GM23338 (cell line): ENCODE data around the gene TMEM33. TPM values are rescaled to one million over a fixed set of nuclear protein-coding genes. Genes with fewer than 3 reads are reported as not detected.
A peak's percentile ranks its signal among the peaks of the same experiment; 100 is the strongest.

Experiments used
- ATAC-seq: fragments of 200-7000 bp; cut with Tn5 transposase; 3 replicates; pipeline ENCODE4 v1.9.1; 2020
- DNase-seq: peaks from one replicate; pipeline ENCODE4 v3.0.0-alpha.2; 2015; ENCODE audit warnings: low spot score
- H2AFZ ChIP-seq: fragments of 200-600 bp; sonication (generic); 2 replicates; pipeline ENCODE4 v1.8.0; 2016; ENCODE audit warnings: antibody characterized with exemption, mild to moderate bottlenecking, moderate library complexity
- H3F3A ChIP-seq: fragments of 200-600 bp; sonication (generic); replicated peaks from 2 replicates; pipeline ENCODE4 v1.8.0; 2017; ENCODE audit warnings: antibody characterized with exemption, mixed run types, low read depth
- H3K27ac ChIP-seq: fragments of 200-600 bp; sonication (generic); 2 replicates; pipeline ENCODE4 v1.6.1; 2016; ENCODE audit warnings: low read depth
- H3K27me3 ChIP-seq: fragments of 200-600 bp; sonication (generic); 2 replicates; pipeline ENCODE4 v1.8.0; 2016; ENCODE audit warnings: mild to moderate bottlenecking, mixed run types, moderate library complexity; ENCODE audit not compliant: insufficient read depth
- H3K36me3 ChIP-seq: fragments of 200-600 bp; sonication (generic); 2 replicates; pipeline ENCODE4 v1.8.0; 2016; ENCODE audit warnings: mild to moderate bottlenecking; ENCODE audit not compliant: insufficient read depth
- H3K4me1 ChIP-seq: fragments of 200-600 bp; sonication (generic); 2 replicates; pipeline ENCODE4 v1.8.0; 2016; ENCODE audit warnings: mild to moderate bottlenecking, moderate library complexity; ENCODE audit not compliant: insufficient read depth
- H3K4me2 ChIP-seq: fragments of 200-600 bp; sonication (generic); 2 replicates; pipeline ENCODE4 v1.7.1; 2017; ENCODE audit warnings: mixed run types
- H3K4me3 ChIP-seq: fragments of 200-600 bp; sonication (generic); 2 replicates; pipeline ENCODE4 v1.6.1; 2016; ENCODE audit warnings: mixed run types
- H3K79me2 ChIP-seq: fragments of 200-600 bp; sonication (generic); replicated peaks from 2 replicates; pipeline ENCODE4 v1.8.0; 2017; ENCODE audit warnings: mild to moderate bottlenecking; ENCODE audit not compliant: insufficient read depth
- H3K9me2 ChIP-seq: fragments of 200-600 bp; sonication (generic); 2 replicates; pipeline ENCODE4 v1.8.0; 2017; ENCODE audit not compliant: insufficient read depth
- H4K20me1 ChIP-seq: fragments of 200-600 bp; sonication (generic); replicated peaks from 2 replicates; pipeline ENCODE4 v1.8.0; 2017; ENCODE audit warnings: mild to moderate bottlenecking; ENCODE audit not compliant: insufficient read depth
- H3K27ac Mint-ChIP-seq: 2 replicates; pipeline ENCODE4 v1.8.0; 2020; ENCODE audit warnings: inconsistent platforms, mild to moderate bottlenecking, moderate library complexity, mixed read lengths
- H3K27me3 Mint-ChIP-seq: 3 replicates; pipeline ENCODE4 v1.8.0; 2022; ENCODE audit warnings: low read depth, mild to moderate bottlenecking, moderate library complexity, mixed read lengths, inconsistent platforms; ENCODE audit not compliant: insufficient read depth, poor library complexity
- H3K36me3 Mint-ChIP-seq: 3 replicates; pipeline ENCODE4 v1.8.0; 2021; ENCODE audit warnings: low read depth, mild to moderate bottlenecking, inconsistent platforms, moderate library complexity, mixed read lengths
- H3K4me1 Mint-ChIP-seq: 3 replicates; pipeline ENCODE4 v1.8.0; 2020; ENCODE audit warnings: mild to moderate bottlenecking, inconsistent platforms, mixed read lengths
- H3K4me3 Mint-ChIP-seq: 3 replicates; pipeline ENCODE4 v1.8.0; 2021; ENCODE audit warnings: moderate library complexity, mild to moderate bottlenecking, inconsistent platforms, mixed read lengths
- H3K9me3 Mint-ChIP-seq: 3 replicates; pipeline ENCODE4 v1.8.0; 2020; ENCODE audit warnings: moderate library complexity, mild to moderate bottlenecking, inconsistent platforms, mixed read lengths
- NANOG ChIP-seq: IDR thresholded peaks from 2 replicates; pipeline ENCODE4 v1.6.1; 2016; ENCODE audit warnings: antibody characterized with exemption, borderline replicate concordance
- ZNF331 ChIP-seq: fragments of 250-450 bp; sonication (Bioruptor Pico); IDR thresholded peaks from 2 replicates; pipeline ENCODE4 v1.5.0; 2020; ENCODE audit warnings: low read depth, mild to moderate bottlenecking, moderate library complexity
- polyA plus RNA-seq: library from polyadenylated mRNA; unstranded; fragments of >200 nt; fragmentation: Nextera tagmentation; extraction: Ambion mirVana; gene quantifications from 2 replicates; pipeline ENCODE4 v1.2.1, GENCODE V29; 2016
- total RNA-seq: library from RNA; depleted of rRNA; stranded (reverse); fragments of >200 nt; shearing (Covaris generic); gene quantifications from 2 replicates; pipeline ENCODE4 v1.2.3, GENCODE V29; 2014
- TF ChIP-seq, protein P1 (sequence below): fragments of 250-450 bp; sonication (Bioruptor Pico); IDR thresholded peaks from 2 replicates; pipeline ENCODE4 v1.5.0; 2020; ENCODE audit warnings: mild to moderate bottlenecking, moderate library complexity
- TF ChIP-seq, protein P2 (sequence below), 2 experiments: fragments of 200-600 bp in 1 of 2; sonication (generic) in 1 of 2; conservative IDR thresholded peaks; 2 replicates each; pipeline versions ENCODE4 v1.5.1 to v1.6.1; 2016 to 2017; ENCODE audit warnings: antibody characterized with exemption in 2 of 2, low read depth in 2 of 2, mild to moderate bottlenecking in 2 of 2, moderate library complexity in 1 of 2

The TMEM33 gene
- total and polyA plus RNA-seq, 2 experiments from 2014 or later: 46.2 to 117 TPM

- TF ChIP-seq, protein P1, sequence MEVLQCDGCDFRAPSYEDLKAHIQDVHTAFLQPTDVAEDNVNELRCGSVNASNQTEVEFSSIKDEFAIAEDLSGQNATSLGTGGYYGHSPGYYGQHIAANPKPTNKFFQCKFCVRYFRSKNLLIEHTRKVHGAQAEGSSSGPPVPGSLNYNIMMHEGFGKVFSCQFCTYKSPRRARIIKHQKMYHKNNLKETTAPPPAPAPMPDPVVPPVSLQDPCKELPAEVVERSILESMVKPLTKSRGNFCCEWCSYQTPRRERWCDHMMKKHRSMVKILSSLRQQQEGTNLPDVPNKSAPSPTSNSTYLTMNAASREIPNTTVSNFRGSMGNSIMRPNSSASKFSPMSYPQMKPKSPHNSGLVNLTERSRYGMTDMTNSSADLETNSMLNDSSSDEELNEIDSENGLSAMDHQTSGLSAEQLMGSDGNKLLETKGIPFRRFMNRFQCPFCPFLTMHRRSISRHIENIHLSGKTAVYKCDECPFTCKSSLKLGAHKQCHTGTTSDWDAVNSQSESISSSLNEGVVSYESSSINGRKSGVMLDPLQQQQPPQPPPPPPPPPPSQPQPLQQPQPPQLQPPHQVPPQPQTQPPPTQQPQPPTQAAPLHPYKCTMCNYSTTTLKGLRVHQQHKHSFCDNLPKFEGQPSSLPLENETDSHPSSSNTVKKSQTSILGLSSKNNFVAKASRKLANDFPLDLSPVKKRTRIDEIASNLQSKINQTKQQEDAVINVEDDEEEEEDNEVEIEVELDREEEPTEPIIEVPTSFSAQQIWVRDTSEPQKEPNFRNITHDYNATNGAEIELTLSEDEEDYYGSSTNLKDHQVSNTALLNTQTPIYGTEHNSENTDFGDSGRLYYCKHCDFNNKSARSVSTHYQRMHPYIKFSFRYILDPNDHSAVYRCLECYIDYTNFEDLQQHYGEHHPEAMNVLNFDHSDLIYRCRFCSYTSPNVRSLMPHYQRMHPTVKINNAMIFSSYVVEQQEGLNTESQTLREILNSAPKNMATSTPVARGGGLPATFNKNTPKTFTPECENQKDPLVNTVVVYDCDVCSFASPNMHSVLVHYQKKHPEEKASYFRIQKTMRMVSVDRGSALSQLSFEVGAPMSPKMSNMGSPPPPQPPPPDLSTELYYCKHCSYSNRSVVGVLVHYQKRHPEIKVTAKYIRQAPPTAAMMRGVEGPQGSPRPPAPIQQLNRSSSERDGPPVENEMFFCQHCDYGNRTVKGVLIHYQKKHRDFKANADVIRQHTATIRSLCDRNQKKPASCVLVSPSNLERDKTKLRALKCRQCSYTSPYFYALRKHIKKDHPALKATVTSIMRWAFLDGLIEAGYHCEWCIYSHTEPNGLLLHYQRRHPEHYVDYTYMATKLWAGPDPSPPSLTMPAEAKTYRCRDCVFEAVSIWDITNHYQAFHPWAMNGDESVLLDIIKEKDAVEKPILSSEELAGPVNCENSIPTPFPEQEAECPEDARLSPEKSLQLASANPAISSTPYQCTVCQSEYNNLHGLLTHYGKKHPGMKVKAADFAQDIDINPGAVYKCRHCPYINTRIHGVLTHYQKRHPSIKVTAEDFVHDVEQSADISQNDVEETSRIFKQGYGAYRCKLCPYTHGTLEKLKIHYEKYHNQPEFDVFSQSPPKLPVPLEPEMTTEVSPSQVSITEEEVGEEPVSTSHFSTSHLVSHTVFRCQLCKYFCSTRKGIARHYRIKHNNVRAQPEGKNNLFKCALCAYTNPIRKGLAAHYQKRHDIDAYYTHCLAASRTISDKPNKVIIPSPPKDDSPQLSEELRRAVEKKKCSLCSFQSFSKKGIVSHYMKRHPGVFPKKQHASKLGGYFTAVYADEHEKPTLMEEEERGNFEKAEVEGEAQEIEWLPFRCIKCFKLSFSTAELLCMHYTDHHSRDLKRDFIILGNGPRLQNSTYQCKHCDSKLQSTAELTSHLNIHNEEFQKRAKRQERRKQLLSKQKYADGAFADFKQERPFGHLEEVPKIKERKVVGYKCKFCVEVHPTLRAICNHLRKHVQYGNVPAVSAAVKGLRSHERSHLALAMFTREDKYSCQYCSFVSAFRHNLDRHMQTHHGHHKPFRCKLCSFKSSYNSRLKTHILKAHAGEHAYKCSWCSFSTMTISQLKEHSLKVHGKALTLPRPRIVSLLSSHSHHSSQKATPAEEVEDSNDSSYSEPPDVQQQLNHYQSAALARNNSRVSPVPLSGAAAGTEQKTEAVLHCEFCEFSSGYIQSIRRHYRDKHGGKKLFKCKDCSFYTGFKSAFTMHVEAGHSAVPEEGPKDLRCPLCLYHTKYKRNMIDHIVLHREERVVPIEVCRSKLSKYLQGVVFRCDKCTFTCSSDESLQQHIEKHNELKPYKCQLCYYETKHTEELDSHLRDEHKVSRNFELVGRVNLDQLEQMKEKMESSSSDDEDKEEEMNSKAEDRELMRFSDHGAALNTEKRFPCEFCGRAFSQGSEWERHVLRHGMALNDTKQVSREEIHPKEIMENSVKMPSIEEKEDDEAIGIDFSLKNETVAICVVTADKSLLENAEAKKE (CRISPR knock-in tag): no peak
- TF ChIP-seq NANOG: no peak
- TF ChIP-seq, protein P2, sequence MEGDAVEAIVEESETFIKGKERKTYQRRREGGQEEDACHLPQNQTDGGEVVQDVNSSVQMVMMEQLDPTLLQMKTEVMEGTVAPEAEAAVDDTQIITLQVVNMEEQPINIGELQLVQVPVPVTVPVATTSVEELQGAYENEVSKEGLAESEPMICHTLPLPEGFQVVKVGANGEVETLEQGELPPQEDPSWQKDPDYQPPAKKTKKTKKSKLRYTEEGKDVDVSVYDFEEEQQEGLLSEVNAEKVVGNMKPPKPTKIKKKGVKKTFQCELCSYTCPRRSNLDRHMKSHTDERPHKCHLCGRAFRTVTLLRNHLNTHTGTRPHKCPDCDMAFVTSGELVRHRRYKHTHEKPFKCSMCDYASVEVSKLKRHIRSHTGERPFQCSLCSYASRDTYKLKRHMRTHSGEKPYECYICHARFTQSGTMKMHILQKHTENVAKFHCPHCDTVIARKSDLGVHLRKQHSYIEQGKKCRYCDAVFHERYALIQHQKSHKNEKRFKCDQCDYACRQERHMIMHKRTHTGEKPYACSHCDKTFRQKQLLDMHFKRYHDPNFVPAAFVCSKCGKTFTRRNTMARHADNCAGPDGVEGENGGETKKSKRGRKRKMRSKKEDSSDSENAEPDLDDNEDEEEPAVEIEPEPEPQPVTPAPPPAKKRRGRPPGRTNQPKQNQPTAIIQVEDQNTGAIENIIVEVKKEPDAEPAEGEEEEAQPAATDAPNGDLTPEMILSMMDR (conservative IDR thresholded peaks at IDR 0.05; ENCODE audit: low read depth in 2 of 2): no peak
Measured at GRCh38 chr4:41927796-41928499, 7.3 kb upstream of the TMEM33 start (continued).

DNA sequence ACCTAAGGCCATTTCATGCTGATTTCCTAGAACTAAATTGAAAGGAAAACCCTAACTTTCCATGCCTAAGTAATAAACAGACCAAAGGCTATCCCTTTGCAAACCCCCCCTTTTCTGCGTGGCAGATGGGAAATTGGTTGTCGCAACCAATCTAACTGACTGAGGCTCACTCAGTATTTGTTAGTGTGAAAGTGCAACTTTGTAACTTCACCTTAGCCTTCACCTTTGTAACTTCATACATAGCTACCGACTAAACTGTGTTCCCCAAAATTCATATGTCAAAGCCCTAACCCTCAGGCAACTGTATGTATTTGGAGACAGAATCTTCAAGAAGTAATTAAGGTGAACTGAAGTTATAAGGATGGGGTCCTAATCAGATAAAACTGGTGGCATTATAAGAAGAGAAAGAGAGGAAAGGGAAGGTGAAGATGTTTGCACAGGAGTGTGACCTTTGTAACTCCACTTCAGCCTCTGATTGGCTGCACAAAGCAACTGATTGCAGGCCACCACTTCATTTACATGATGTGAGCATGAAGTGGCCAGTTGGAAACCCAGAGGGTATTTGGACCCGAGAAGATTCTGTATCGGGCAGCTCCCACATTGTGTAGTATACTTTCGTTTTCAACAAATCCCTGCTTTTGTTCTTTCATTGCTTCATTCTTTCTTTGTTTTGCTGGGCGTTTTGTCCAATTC, 4.9 kb upstream of the TMEM33 start:
- Mint-ChIP-seq H3K27me3 (peaks cover 2% of the 10 kb centered on the region), H3K4me3 (no peak overlapping the region), H3K9me3 (no peaks in the 10 kb centered on the region), H3K4me1 (peaks cover 6% of the 10 kb centered on the region; the same call in 2 of the 3 replicates), H3K36me3 (no peaks in the 10 kb centered on the region), H3K27ac (no peak overlapping the region)
- H3K9me2 ChIP-seq: 0 out of 2 replicates have a peak, but pooled peaks cover 3% of the 10 kb centered on the region
- no peaks in the 10 kb centered on the region for H4K20me1 ChIP-seq
- no peak overlapping the region for H3K4me3 ChIP-seq
- no peak for DNase-seq
- H3K27ac ChIP-seq: no peak overlapping the region
- H3K4me1 ChIP-seq: no peaks in the 10 kb centered on the region
- no peak for ATAC-seq
- no peaks in the 10 kb centered on the region for H3K27me3 ChIP-seq
- no peak for TF ChIP-seq ZNF331 (CRISPR knock-in tag)
- no peak overlapping the region for H3K4me2 ChIP-seq
- no peaks in the 10 kb centered on the region for H3F3A ChIP-seq
- peak overlapping the region; percentile 50 for H2AFZ ChIP-seq
- H3K79me2 ChIP-seq: no peaks in the 10 kb centered on the region
- H3K36me3 ChIP-seq: no peaks in the 10 kb centered on the region
